ENCODE results near the gene FAH.

GRCh38 chr15:80157215-80157614 is 4.4 kb downstream of the FAH start:
- TF ChIP-seq, protein P1, sequence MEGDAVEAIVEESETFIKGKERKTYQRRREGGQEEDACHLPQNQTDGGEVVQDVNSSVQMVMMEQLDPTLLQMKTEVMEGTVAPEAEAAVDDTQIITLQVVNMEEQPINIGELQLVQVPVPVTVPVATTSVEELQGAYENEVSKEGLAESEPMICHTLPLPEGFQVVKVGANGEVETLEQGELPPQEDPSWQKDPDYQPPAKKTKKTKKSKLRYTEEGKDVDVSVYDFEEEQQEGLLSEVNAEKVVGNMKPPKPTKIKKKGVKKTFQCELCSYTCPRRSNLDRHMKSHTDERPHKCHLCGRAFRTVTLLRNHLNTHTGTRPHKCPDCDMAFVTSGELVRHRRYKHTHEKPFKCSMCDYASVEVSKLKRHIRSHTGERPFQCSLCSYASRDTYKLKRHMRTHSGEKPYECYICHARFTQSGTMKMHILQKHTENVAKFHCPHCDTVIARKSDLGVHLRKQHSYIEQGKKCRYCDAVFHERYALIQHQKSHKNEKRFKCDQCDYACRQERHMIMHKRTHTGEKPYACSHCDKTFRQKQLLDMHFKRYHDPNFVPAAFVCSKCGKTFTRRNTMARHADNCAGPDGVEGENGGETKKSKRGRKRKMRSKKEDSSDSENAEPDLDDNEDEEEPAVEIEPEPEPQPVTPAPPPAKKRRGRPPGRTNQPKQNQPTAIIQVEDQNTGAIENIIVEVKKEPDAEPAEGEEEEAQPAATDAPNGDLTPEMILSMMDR (conservative IDR thresholded peaks at IDR 0.05; ENCODE audit: low read length) = no peak
- no peak for TF ChIP-seq EZH2phosphoT487 (IDR thresholded peaks at IDR 0.05; ENCODE audit: borderline replicate concordance)
